ENCODE results near the gene FAM169A.

GRCh38 chr5:74888117-74888516 is 21.9 kb upstream of the FAM169A start:
- no peak for TF ChIP-seq POLR2A (IDR thresholded peaks at IDR 0.05; ENCODE audit: low read length)
- no peak for TF ChIP-seq GATA1 (IDR thresholded peaks at IDR 0.05; ENCODE audit: low read depth, low read length)
